Testis (tissue), 3 donors: Measurements from ENCODE around the gene CLDND2. TPM values are rescaled to one million over a fixed set of nuclear protein-coding genes. Genes with fewer than 3 reads are reported as not detected.

Source experiments
- DNase-seq: peaks from one replicate; pipeline ENCODE4 v3.0.0-alpha.2; 2019
- H3K27ac ChIP-seq, 2 donors: fragments of 200-600 bp; sonication (generic); one replicate each; pipeline ENCODE4 v1.5.1; 2019
- H3K27me3 ChIP-seq: fragments of 200-600 bp; sonication (generic); one replicate; pipeline ENCODE4 v1.5.1; 2019
- H3K36me3 ChIP-seq: fragments of 200-600 bp; sonication (generic); one replicate; pipeline ENCODE4 v1.5.1; 2017; ENCODE audit warnings: low read depth; ENCODE audit errors: missing control alignments
- H3K4me1 ChIP-seq: fragments of 200-600 bp; sonication (generic); one replicate; pipeline ENCODE4 v1.5.1; 2019
- H3K4me3 ChIP-seq, 2 donors: fragments of 200-600 bp; sonication (generic); one replicate each; pipeline ENCODE4 v1.5.1; 2017 to 2019
- H3K9me3 ChIP-seq: fragments of 200-600 bp; sonication (generic); one replicate; pipeline ENCODE4 v1.5.1; 2017
- CTCF ChIP-seq, 3 experiments: fragments of 450-650 bp in 2 of 3; fragments of 200-600 bp in 1 of 3; sonication (generic) in 1 of 3; IDR thresholded peaks; one replicate each; pipeline ENCODE4 v1.5.1; 2016 to 2019; ENCODE audit warnings: antibody characterized with exemption in 3 of 3, mild to moderate bottlenecking in 2 of 3, moderate library complexity in 1 of 3
- POLR2A ChIP-seq: fragments of 450-650 bp; IDR thresholded peaks from one replicate; pipeline ENCODE4 v1.6.1; 2017; ENCODE audit warnings: antibody characterized with exemption, mild to moderate bottlenecking, moderate library complexity
- WGBS, 2 donors: methylation state at CpG; one replicate each; pipeline ENCODE4 v1.1.5; 2018; 5-methylcytosine and 5-hydroxymethylcytosine counted together
- intact Hi-C: fragments of 100-400 bp; cut with DNase I; formaldehyde crosslinking; loops from one replicate; pipeline ENCODE4 v1.15.1; 2023; ENCODE audit warnings: low total_unique reads
- polyA plus RNA-seq: library from polyadenylated mRNA; stranded (reverse); fragments of 350-450 nt; fragmentation: Illumina TruSeq; extraction: RNeasy Lipid Tissue Mini Kit (QIAGEN cat#74804); gene quantifications from one replicate; pipeline ENCODE4 v1.2.3, GENCODE V29; 2014; ENCODE audit warnings: low read depth, low replicate concordance; ENCODE audit not compliant: insufficient read depth
- total RNA-seq, 2 donors: library from RNA; depleted of rRNA; stranded (reverse); fragments of >200 nt; gene quantifications; one replicate each; pipeline ENCODE4 v1.2.3, GENCODE V29; 2016

The CLDND2 gene
- total and polyA plus RNA-seq, 3 donors from 2014 or later: 10.0 to 41.2 (median 26.4) TPM

- no peaks in the 10 kb centered on the region for H3K27me3 ChIP-seq
- 0 to 1% methylated on average over 3 to 47 of the region's 64 CpGs for WGBS, 2 donors
- DNase-seq: peak; percentile 100
- intact Hi-C loops: no loop called here
- no peaks in the 10 kb centered on the region for H3K9me3 ChIP-seq
- peak overlapping the region; percentile 69 to 74 for H3K4me3 ChIP-seq
- no peaks in the 10 kb centered on the region for H3K36me3 ChIP-seq
- H3K4me1 ChIP-seq: peaks cover 14% of the 10 kb centered on the region
- peak overlapping the region; percentile 78 to 95 for H3K27ac ChIP-seq
- TF ChIP-seq CTCF (IDR thresholded peaks at IDR 0.05): peak in 1 of 3 experiments; percentile 8
- TF ChIP-seq POLR2A: no peak
Observed at GRCh38 chr19:51367565-51368365, 1.0 kb downstream of the CLDND2 start.

- peak; percentile 21 for DNase-seq
- intact Hi-C loops: no loop called here
- no peaks in the 10 kb centered on the region for H3K27me3 ChIP-seq
Observed at GRCh38 chr19:51367255-51367564, 1.6 kb downstream of the CLDND2 start.

GRCh38 chr19:51366389-51367254 lies 2.2 kb downstream of the CLDND2 start:
- Histone ChIP-seq H3K36me3 (no peaks in the 10 kb centered on the region), H3K27me3 (no peaks in the 10 kb centered on the region), H3K4me3 (peak overlapping the region; percentile 69 to 74), H3K4me1 (peaks cover 14% of the 10 kb centered on the region), H3K27ac (peak overlapping the region; percentile 87 to 95), H3K9me3 (no peaks in the 10 kb centered on the region)
- intact Hi-C loops: no loop called here
- no peak for TF ChIP-seq CTCF (IDR thresholded peaks at IDR 0.05)
- TF ChIP-seq POLR2A: peak; percentile 88
- WGBS, 2 donors: 0% methylated on average over 42 to 53 of the region's 54 CpGs
- peak; percentile 99 for DNase-seq

More at GRCh38 chr19:51367255-51367564, 1.6 kb downstream of the CLDND2 start:
- Histone ChIP-seq H3K9me3 (no peaks in the 10 kb centered on the region), H3K4me1 (peaks cover 14% of the 10 kb centered on the region), H3K27ac (peak overlapping the region; percentile 87 to 95), H3K36me3 (no peaks in the 10 kb centered on the region), H3K4me3 (peak overlapping the region; percentile 69 to 74)
- WGBS, 2 donors: 0 to 1% methylated on average over 10 to 15 of the region's 15 CpGs
- TF ChIP-seq POLR2A: peak; percentile 91
- no peak for TF ChIP-seq CTCF (IDR thresholded peaks at IDR 0.05)

- TF ChIP-seq POLR2A (no peak), CTCF (IDR thresholded peaks at IDR 0.05) (no peak)
- H3K27me3 ChIP-seq: no peaks in the 10 kb centered on the region
- no peaks in the 10 kb centered on the region for H3K9me3 ChIP-seq
- 0% methylated on average over 15 to 22 of the region's 27 CpGs for WGBS, 2 donors
- intact Hi-C loops: no loop called here
- H3K4me1 ChIP-seq: peaks cover 14% of the 10 kb centered on the region
- no peaks in the 10 kb centered on the region for H3K36me3 ChIP-seq
- no peak for DNase-seq
- H3K27ac ChIP-seq: peak within 1 kb of the TSS; percentile 87 to 95
- peak within 1 kb of the TSS; percentile 69 to 74 for H3K4me3 ChIP-seq
Observed at GRCh38 chr19:51365965-51366388, 2.8 kb downstream of the CLDND2 start, which contains the start of gene ETFB. Gene ETFB (minus strand): TSS chr19:51366388. CDS start chr19:51366326, 62 bp downstream.
